ENCODE measurements around the gene SUPT3H.

The SUPT3H gene

GRCh38 chr6:44955145-44955544 is 422.6 kb downstream of the SUPT3H start:
- TF ChIP-seq, protein P1, sequence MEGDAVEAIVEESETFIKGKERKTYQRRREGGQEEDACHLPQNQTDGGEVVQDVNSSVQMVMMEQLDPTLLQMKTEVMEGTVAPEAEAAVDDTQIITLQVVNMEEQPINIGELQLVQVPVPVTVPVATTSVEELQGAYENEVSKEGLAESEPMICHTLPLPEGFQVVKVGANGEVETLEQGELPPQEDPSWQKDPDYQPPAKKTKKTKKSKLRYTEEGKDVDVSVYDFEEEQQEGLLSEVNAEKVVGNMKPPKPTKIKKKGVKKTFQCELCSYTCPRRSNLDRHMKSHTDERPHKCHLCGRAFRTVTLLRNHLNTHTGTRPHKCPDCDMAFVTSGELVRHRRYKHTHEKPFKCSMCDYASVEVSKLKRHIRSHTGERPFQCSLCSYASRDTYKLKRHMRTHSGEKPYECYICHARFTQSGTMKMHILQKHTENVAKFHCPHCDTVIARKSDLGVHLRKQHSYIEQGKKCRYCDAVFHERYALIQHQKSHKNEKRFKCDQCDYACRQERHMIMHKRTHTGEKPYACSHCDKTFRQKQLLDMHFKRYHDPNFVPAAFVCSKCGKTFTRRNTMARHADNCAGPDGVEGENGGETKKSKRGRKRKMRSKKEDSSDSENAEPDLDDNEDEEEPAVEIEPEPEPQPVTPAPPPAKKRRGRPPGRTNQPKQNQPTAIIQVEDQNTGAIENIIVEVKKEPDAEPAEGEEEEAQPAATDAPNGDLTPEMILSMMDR (IDR thresholded peaks at IDR 0.05; ENCODE audit: low read depth, low read length) = no peak

DNA sequence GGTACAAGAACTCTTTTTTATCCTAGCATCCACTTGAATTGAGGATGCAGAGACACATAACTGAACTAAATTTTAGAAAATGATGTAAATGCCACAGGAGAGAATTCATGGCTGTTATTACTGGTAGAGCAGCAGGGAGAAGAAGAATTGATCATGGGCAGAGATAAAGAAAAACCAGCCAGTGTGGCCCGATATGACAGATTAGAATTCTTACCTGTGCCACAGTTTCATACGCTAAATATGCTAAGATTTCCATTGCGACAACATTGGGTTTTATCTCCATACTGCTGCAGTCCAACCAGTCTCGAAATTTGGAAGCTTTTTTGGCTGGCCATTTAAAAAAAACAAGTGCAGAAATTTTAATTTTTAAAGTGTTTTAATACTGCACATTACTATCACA is 423.5 kb downstream of the SUPT3H start:
- H3K4me3 ChIP-seq (ENCODE audit: low read depth, low read length) = no peak overlapping the region
- TF ChIP-seq, protein P1 (IDR thresholded peaks at IDR 0.05; ENCODE audit: low read depth, low read length) = no peak

More at GRCh38 chr6:44955145-44955544, 422.6 kb downstream of the SUPT3H start:
- no peak overlapping the region for H3K4me3 ChIP-seq (ENCODE audit: low read depth, low read length)

- TF ChIP-seq, protein P1 (IDR thresholded peaks at IDR 0.05; ENCODE audit: low read depth, low read length) = no peak
- no peak overlapping the region for H3K4me3 ChIP-seq (ENCODE audit: low read depth, low read length)
These were observed 426.4 kb downstream of the SUPT3H start for GRCh38 chr6:44951253-44951747.

DNA sequence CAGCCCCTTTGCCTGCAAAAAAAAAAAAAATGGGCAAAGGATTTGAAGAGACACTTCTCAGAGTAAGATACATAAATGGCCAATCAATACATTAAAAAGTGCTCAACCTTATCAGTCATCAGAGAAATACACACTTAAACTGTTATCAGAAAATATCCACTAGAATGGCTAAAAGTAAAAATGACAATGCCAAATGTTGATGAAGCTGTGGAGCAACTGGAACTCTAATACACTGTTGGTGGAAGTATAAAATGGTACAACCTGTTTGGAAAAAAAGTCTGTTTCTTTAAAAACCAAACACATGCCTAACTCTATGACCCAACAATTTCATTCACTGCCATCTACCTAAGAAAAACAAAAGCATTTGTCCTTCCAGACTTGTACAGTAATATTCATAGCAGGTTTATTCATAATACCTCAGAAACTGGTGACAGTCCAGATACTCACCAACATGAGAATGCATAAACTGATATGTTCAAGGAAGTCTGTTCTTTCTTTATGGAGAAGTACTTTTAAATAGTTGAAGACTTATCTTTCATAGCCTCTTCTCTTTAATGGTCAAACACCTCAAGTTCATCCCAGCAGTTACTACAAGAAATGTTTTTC is 428.0 kb downstream of the SUPT3H start:
- H3K4me3 ChIP-seq (ENCODE audit: low read depth, low read length) = no peak overlapping the region
- TF ChIP-seq, protein P1 (IDR thresholded peaks at IDR 0.05; ENCODE audit: low read depth, low read length) = no peak

- TF ChIP-seq, protein P1 (IDR thresholded peaks at IDR 0.05; ENCODE audit: low read depth, low read length) = no peak
- H3K4me3 ChIP-seq (ENCODE audit: low read depth, low read length) = no peak overlapping the region
These were observed 434.2 kb downstream of the SUPT3H start for GRCh38 chr6:44943541-44943940.

DNA sequence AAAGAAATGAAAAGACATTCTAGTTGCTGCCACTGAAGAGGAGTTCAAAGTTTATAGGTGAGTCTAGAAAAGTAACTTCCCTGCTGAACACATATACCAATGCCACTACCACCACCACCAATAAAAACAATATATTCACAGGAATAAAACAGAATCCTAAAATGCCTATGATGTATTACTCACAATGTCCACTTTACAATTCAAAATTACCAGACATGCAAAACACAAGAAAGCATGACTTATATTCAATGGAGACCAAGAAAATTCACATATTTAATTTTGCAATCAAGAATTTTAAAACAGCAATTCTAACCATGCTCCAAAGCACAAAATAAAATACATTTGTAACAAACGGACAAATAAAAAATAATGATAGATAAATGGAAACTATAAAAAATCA is 434.9 kb downstream of the SUPT3H start:
- no peak overlapping the region for H3K4me3 ChIP-seq (ENCODE audit: low read depth, low read length)
- TF ChIP-seq, protein P1 (IDR thresholded peaks at IDR 0.05; ENCODE audit: low read depth, low read length) = no peak

DNA sequence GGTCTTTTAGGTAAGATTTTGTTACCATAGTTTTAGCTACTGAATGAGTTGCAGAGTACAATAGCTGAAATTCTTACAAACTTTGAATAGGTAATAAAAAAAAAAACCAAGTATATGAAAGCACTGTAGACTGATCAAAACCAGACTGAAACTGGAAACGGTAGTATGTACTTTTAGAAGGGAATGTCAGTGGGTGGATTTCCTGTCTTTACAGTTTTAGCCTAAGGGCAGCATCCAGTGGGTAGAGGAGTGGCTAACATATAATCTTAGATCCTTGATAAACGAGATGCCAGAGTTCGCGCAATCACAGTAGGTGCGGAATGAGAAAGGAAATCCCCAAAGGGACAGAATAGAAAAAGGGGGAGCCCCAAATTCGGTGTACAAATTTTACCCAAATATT is 435.5 kb downstream of the SUPT3H start:
- TF ChIP-seq, protein P1 (IDR thresholded peaks at IDR 0.05; ENCODE audit: low read depth, low read length) = no peak
- H3K4me3 ChIP-seq (ENCODE audit: low read depth, low read length) = no peak overlapping the region

All from WI38 (cell line).